PC-9 (cell line): ENCODE measurements around the gene EDA. TPM values are rescaled to one million over a fixed set of nuclear protein-coding genes. Genes with fewer than 3 reads are reported as not detected.

Source experiments
- BruUV-seq: library from RNA; stranded (reverse); fragments of 400-500 nt; replicated peaks from 2 replicates; lab custom pipeline; 2021; lab: Mats Ljungman, UMichigan
- CTCF ChIA-PET: fragments of 300-600 bp; sonication (Branson Sonifier 250); formaldehyde crosslinking; loops from one replicate; lab custom pipeline; 2022; ENCODE audit warnings: antibody characterized with exemption; lab: Charles Lee
- POLR2A ChIA-PET: fragments of 300-600 bp; sonication (Branson Sonifier 250); formaldehyde crosslinking; loops from one replicate; lab custom pipeline; 2022; ENCODE audit warnings: antibody characterized with exemption; ENCODE audit not compliant: unreplicated experiment; lab: Charles Lee
- DNase-seq, 2 experiments: peaks; one replicate each; pipeline versions ENCODE4 v3.0.0 to v3.0.0-alpha.2; 2015 to 2022; ENCODE audit warnings: mixed read lengths in 1 of 2
- H2AFZ ChIP-seq: fragments of 200-600 bp; sonication (generic); 2 replicates; pipeline ENCODE4 v1.8.1; 2017; ENCODE audit warnings: antibody characterized with exemption
- H3F3A ChIP-seq: fragments of 200-600 bp; sonication (generic); 2 replicates; pipeline ENCODE4 v1.8.1; 2017; ENCODE audit warnings: antibody characterized with exemption, mild to moderate bottlenecking, low read depth; ENCODE audit not compliant: insufficient read depth
- H3K27ac ChIP-seq: fragments of 200-600 bp; sonication (generic); 2 replicates; pipeline ENCODE4 v1.6.1; 2016; ENCODE audit warnings: mixed run types
- H3K27me3 ChIP-seq: fragments of 200-600 bp; sonication (generic); 2 replicates; pipeline ENCODE4 v1.6.1; 2016; ENCODE audit warnings: low read depth, mixed run types; ENCODE audit not compliant: insufficient read depth
- H3K36me3 ChIP-seq: fragments of 200-600 bp; sonication (generic); 2 replicates; pipeline ENCODE4 v1.6.1; 2016; ENCODE audit warnings: low read depth, mixed run types
- H3K4me1 ChIP-seq: fragments of 200-600 bp; sonication (generic); replicated peaks from 2 replicates; pipeline ENCODE4 v1.6.1; 2016; ENCODE audit warnings: mixed run types; ENCODE audit not compliant: insufficient read depth
- H3K4me2 ChIP-seq: fragments of 200-600 bp; sonication (generic); 2 replicates; pipeline ENCODE4 v1.6.1; 2017; ENCODE audit warnings: mixed run types
- H3K4me3 ChIP-seq: fragments of 200-600 bp; sonication (generic); 2 replicates; pipeline ENCODE4 v1.6.1; 2016; ENCODE audit warnings: mixed run types
- H3K79me2 ChIP-seq: fragments of 200-600 bp; sonication (generic); 2 replicates; pipeline ENCODE4 v1.6.1; 2017; ENCODE audit warnings: low read depth, mixed run types
- H3K9me2 ChIP-seq: fragments of 200-600 bp; sonication (generic); 2 replicates; pipeline ENCODE4 v1.8.1; 2017; ENCODE audit warnings: mild to moderate bottlenecking; ENCODE audit not compliant: insufficient read depth
- H3K9me3 ChIP-seq: fragments of 200-600 bp; sonication (generic); 2 replicates; pipeline ENCODE4 v1.8.1; 2016; ENCODE audit warnings: low read depth; ENCODE audit not compliant: insufficient read depth
- H4K20me1 ChIP-seq: fragments of 200-600 bp; sonication (generic); 2 replicates; pipeline ENCODE4 v1.8.1; 2017; ENCODE audit not compliant: insufficient read depth
- EZH2 ChIP-seq: fragments of 200-600 bp; sonication (generic); IDR thresholded peaks from 2 replicates; pipeline ENCODE4 v1.8.0; 2017; ENCODE audit warnings: antibody characterized with exemption, low read depth
- intact Hi-C: fragments of 100-400 bp; cut with micrococcal nuclease; formaldehyde crosslinking; loops from one replicate; pipeline ENCODE4 v1.10.0; 2022; ENCODE audit not compliant: unreplicated experiment
- total RNA-seq: library from RNA; stranded (reverse); gene quantifications from 2 replicates; pipeline ENCODE4 v1.2.3, GENCODE V29; 2021
- TF ChIP-seq, protein P1 (sequence below): fragments of 200-600 bp; sonication (generic); conservative IDR thresholded peaks from 2 replicates; pipeline ENCODE4 v1.6.1; 2017; ENCODE audit warnings: mixed run types, antibody characterized with exemption, mild to moderate bottlenecking, moderate library complexity

The EDA gene
- total RNA-seq, 1 experiment from 2014 or later = not detected

- H3K4me1 ChIP-seq = no peaks in the 10 kb centered on the region
- ChIA-PET POLR2A (no interaction called here), CTCF (no interaction called here)
- no peak for DNase-seq
- intact Hi-C loops = no loop called here
- BruUV-seq = no TSS peak
- TF ChIP-seq, protein P1, sequence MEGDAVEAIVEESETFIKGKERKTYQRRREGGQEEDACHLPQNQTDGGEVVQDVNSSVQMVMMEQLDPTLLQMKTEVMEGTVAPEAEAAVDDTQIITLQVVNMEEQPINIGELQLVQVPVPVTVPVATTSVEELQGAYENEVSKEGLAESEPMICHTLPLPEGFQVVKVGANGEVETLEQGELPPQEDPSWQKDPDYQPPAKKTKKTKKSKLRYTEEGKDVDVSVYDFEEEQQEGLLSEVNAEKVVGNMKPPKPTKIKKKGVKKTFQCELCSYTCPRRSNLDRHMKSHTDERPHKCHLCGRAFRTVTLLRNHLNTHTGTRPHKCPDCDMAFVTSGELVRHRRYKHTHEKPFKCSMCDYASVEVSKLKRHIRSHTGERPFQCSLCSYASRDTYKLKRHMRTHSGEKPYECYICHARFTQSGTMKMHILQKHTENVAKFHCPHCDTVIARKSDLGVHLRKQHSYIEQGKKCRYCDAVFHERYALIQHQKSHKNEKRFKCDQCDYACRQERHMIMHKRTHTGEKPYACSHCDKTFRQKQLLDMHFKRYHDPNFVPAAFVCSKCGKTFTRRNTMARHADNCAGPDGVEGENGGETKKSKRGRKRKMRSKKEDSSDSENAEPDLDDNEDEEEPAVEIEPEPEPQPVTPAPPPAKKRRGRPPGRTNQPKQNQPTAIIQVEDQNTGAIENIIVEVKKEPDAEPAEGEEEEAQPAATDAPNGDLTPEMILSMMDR = no peak
- no peak for TF ChIP-seq EZH2
- 0 out of 2 replicates have a peak, but pooled peaks cover 7% of the 10 kb centered on the region for H3K27me3 ChIP-seq
- H3K36me3 ChIP-seq = no peaks in the 10 kb centered on the region
- no peak overlapping the region for H3K4me3 ChIP-seq
- H3K9me3 ChIP-seq = no peaks in the 10 kb centered on the region
- H3F3A ChIP-seq = no peaks in the 10 kb centered on the region
- no peaks in the 10 kb centered on the region for H3K79me2 ChIP-seq
- H4K20me1 ChIP-seq = no peaks in the 10 kb centered on the region
- no peak overlapping the region for H3K27ac ChIP-seq
- H2AFZ ChIP-seq = no peak overlapping the region
- H3K4me2 ChIP-seq = no peak overlapping the region
- no peaks in the 10 kb centered on the region for H3K9me2 ChIP-seq
Observed at GRCh38 chrX:70062961-70063550, 447.1 kb downstream of the EDA start.

DNA sequence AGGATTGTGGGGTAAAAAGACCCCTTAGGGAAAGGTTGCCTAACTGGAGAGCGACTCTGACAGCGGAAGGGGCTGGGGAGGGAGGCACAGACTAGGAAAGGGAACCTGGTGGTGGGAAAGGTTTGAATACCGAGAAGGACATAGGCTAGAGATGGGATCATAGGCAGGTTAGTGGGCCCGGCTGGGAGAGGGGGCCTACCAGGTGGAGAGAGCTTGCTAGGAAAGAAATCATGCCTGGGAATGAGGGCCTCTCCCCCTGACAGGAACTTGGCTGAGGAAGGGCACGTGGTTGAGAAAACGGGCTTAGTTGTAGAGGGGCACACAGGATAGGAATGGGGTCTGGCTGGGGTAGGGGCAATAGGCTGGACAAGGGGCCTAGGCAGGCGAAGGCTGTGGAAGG, 450.7 kb downstream of the EDA start:
- Histone ChIP-seq H3K27ac (no peak overlapping the region), H3K36me3 (no peaks in the 10 kb centered on the region), H3K79me2 (no peaks in the 10 kb centered on the region), H3K4me3 (no peak overlapping the region), H4K20me1 (no peaks in the 10 kb centered on the region), H2AFZ (no peak overlapping the region), H3K4me2 (no peak overlapping the region), H3K4me1 (no peaks in the 10 kb centered on the region), H3F3A (no peaks in the 10 kb centered on the region), H3K9me3 (no peaks in the 10 kb centered on the region), H3K27me3 (peaks cover 24% of the 10 kb centered on the region; the same call in 1 of the 2 replicates), H3K9me2 (no peaks in the 10 kb centered on the region)
- ChIA-PET CTCF (no interaction called here), POLR2A (no interaction called here)
- intact Hi-C loops = no loop called here
- no TSS peak for BruUV-seq
- no peak for TF ChIP-seq EZH2
- TF ChIP-seq, protein P1 = no peak
- DNase-seq = no peak

- ChIA-PET POLR2A (no interaction called here), CTCF (no interaction called here)
- H2AFZ ChIP-seq = no peak overlapping the region
- no peaks in the 10 kb centered on the region for H3K9me2 ChIP-seq
- no peaks in the 10 kb centered on the region for H3K4me1 ChIP-seq
- peaks cover 28% of the 10 kb centered on the region; the same call in 1 of the 2 replicates for H3K27me3 ChIP-seq
- no peak for TF ChIP-seq EZH2
- TF ChIP-seq, protein P1 = no peak
- H3F3A ChIP-seq = no peaks in the 10 kb centered on the region
- no peaks in the 10 kb centered on the region for H3K9me3 ChIP-seq
- no peaks in the 10 kb centered on the region for H3K79me2 ChIP-seq
- no TSS peak for BruUV-seq
- H4K20me1 ChIP-seq = no peaks in the 10 kb centered on the region
- no peak overlapping the region for H3K4me3 ChIP-seq
- intact Hi-C loops = no loop called here
- no peaks in the 10 kb centered on the region for H3K36me3 ChIP-seq
- H3K4me2 ChIP-seq = no peak overlapping the region
- no peak overlapping the region for H3K27ac ChIP-seq
- no peak for DNase-seq
Observed at GRCh38 chrX:70079297-70079696, 463.4 kb downstream of the EDA start.
